ENCODE results near the gene NR2C2.

GRCh38 chr3:14988988-14989394 lies 41.6 kb downstream of the NR2C2 start:
- TF ChIP-seq EZH2 (IDR thresholded peaks at IDR 0.05; ENCODE audit: borderline replicate concordance, low read depth, low read length, severe bottlenecking) (no peak), CTCF (IDR thresholded peaks at IDR 0.05; ENCODE audit: borderline replicate concordance, extremely low read depth, low read length, poor library complexity, severe bottlenecking) (no peak)
